ENCODE results near the gene CDH4. TPM values are rescaled to one million over a fixed set of nuclear protein-coding genes. Genes with fewer than 3 reads are reported as not detected.

Gene CDH4
- total and polyA plus RNA-seq, 9 of the 15 experiments (the other 6 are each of a cell fraction or from before 2014, with no cell fraction given) = 0.04 TPM; not detected in 8

GRCh38 chr20:61521687-61522420, 269.8 kb downstream of the CDH4 start (continued):
- TF ChIP-seq DIDO1 (tag; IDR thresholded peaks at IDR 0.05; ENCODE audit: low read depth) = no peak
- no peak for TF ChIP-seq HNRNPH1 (optimal IDR thresholded peaks at IDR 0.05; ENCODE audit: low read depth, low read length)
- TF ChIP-seq ZNF274 (IDR thresholded peaks at IDR 0.05; ENCODE audit: borderline replicate concordance, low read depth, low read length) = no peak
- no peak for TF ChIP-seq ZNF431 (CRISPR knock-in tag; IDR thresholded peaks at IDR 0.05)
- no peak for TF ChIP-seq MLLT1 (IDR thresholded peaks at IDR 0.05)
- TF ChIP-seq ZKSCAN8 (CRISPR knock-in tag; IDR thresholded peaks at IDR 0.05) = no peak
- no peak for TF ChIP-seq XRCC3 (IDR thresholded peaks at IDR 0.05)
- TF ChIP-seq ZBED1 (IDR thresholded peaks at IDR 0.05) = no peak
- TF ChIP-seq ZNF444 (CRISPR knock-in tag; IDR thresholded peaks at IDR 0.05) = no peak
- TF ChIP-seq TEAD4 (IDR thresholded peaks at IDR 0.05; ENCODE audit: low read length) = peak; percentile 65
- no peak for TF ChIP-seq TEAD4 (CRISPR knock-in tag; IDR thresholded peaks at IDR 0.05; ENCODE audit: borderline replicate concordance)
- TF ChIP-seq SREBF1 (IDR thresholded peaks at IDR 0.05; ENCODE audit: borderline replicate concordance, low read depth, low read length) = no peak
- TF ChIP-seq ZNF766 (CRISPR knock-in tag; conservative IDR thresholded peaks at IDR 0.05) = no peak
- no peak for TF ChIP-seq ZNF143 (CRISPR knock-in tag; IDR thresholded peaks at IDR 0.05)
- TF ChIP-seq HLTF (IDR thresholded peaks at IDR 0.05) = no peak
- TF ChIP-seq RAD51 (IDR thresholded peaks at IDR 0.05; ENCODE audit: borderline replicate concordance, low read depth) = no peak
- TF ChIP-seq TCF3 (CRISPR knock-in tag; IDR thresholded peaks at IDR 0.05) = peak; percentile 75
- no peak for TF ChIP-seq ZNF318 (IDR thresholded peaks at IDR 0.05; ENCODE audit: borderline replicate concordance in 1 of 2, low read depth in 1 of 2)
- no peak for TF ChIP-seq ZNF133 (CRISPR knock-in tag; IDR thresholded peaks at IDR 0.05)
- no peak for TF ChIP-seq TCF15 (CRISPR knock-in tag; IDR thresholded peaks at IDR 0.05)
- no peak for TF ChIP-seq RFX1 (IDR thresholded peaks at IDR 0.05)
